ENCODE results near the gene MAML2.

Gene MAML2
- 50.6 to 101 (median 61.3) reads per million in 9 experiments for total RNA-seq

DNA sequence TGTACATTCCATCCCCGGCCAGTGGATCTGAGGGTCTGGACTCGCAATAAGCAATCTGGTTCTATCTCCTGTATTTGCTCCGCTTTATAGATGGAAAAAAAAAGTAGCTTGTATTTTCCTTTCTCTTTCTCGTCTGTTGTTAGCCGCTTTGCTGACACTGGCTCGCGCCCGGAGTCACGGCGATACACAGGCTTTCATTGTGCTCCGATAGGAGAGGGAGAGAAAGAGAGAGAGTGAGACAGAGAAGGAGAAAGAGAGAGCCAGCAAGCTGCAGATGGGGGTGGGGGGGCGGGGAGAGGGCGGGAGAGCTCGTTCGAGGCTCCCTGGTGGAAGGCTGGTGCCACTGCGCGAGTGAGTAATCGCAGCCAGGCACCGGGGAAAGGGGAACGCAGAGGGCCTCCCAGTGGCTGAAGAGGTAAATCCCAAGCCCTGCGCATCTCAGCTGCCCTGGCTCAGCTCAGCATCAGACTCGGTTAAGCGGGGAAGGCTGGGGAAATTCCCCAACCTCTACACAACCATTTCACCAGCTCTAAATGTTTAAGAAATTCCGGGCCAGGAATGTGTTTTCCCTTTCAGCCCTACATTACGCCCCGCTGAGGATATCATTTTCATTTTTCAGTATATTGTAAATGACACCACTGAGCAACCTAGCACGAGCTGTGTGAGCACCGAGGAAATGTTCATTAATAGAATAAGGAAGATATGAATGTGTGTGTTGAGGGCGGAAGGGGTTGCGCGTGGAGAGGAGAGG lies at the start of gene MAML2:
Gene MAML2, minus strand, starts transcription at position 235 of the 751 bp plus-strand sequence. CDS start 1,300 bp downstream, outside the sequence.
- DNase-seq, result peak; percentile 80 to 83 (median 83)
- H3K27me3 Mint-ChIP-seq, result no peaks in the 10 kb centered on the region
- H3K4me1 Mint-ChIP-seq (ENCODE audit: low read depth in 2 of 2), result peaks cover 36 to 45% of the 10 kb centered on the region in 2 donors
- H3K36me3 Mint-ChIP-seq (ENCODE audit: insufficient read depth), result peaks cover 6% of the 10 kb centered on the region
- peak; percentile 84 for ATAC-seq (replicated peaks)
- peak within 1 kb of the TSS; percentile 90 to 91 for H3K27ac Mint-ChIP-seq
- H3K9me3 Mint-ChIP-seq, result no peaks in the 10 kb centered on the region
- H3K4me3 Mint-ChIP-seq, result peak within 1 kb of the TSS; percentile 87 to 98

DNA sequence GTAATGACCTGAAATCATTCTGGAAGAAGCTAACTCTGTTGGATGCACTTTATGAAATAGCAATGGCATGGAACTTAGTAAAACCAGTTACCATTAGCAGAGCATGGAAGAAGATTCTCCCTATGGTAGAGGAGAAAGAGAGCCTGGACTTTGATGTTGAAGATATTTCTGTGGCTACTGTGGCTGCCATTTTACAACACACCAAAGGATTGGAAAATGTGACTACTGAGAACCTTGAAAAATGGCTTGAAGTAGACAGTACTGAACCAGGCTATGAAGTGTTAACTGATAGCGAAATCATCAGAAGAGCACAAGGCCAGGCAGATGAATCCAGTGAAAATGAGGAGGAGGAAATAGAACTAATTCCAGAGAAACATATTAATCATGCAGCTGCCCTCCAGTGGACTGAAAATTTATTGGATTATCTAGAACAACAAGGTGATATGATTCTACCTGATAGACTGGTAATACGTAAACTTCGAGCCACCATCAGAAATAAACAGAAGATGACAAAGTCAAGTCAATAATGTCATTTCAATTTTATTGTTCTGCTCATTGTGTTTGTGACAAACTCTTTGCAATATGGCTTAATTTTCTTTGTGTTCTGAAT lies 48.8 kb upstream of the MAML2 start:
- Mint-ChIP-seq H3K36me3 (ENCODE audit: insufficient read depth) (peaks cover 10% of the 10 kb centered on the region), H3K27me3 (no peaks in the 10 kb centered on the region), H3K27ac (no peak overlapping the region), H3K4me1 (ENCODE audit: low read depth in 2 of 2) (peaks cover 16 to 17% of the 10 kb centered on the region in 2 donors), H3K4me3 (no peak overlapping the region), H3K9me3 (no peaks in the 10 kb centered on the region)
- ATAC-seq (replicated peaks) (no peak), DNase-seq (no peak)

DNA sequence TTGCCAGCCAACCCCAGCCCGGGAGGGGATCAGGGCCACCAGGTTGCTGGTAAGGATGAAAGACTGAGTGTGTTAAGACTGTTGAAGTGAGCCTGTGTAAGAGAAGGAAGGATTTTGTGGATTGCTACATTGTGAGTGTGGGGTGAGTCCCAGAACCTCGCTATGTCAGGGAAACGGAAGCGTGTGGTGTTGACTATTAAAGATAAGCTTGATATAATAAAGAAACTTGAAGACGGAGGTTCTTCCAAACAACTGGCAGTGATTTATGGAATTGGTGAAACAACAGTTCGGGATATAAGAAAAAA lies 47.4 kb upstream of the MAML2 start:
- H3K27me3 Mint-ChIP-seq, result no peaks in the 10 kb centered on the region
- peaks cover 17% of the 10 kb centered on the region in 2 donors for H3K4me1 Mint-ChIP-seq (ENCODE audit: low read depth in 2 of 2)
- peak overlapping the region; percentile 87 to 92 for H3K4me3 Mint-ChIP-seq
- H3K9me3 Mint-ChIP-seq, result no peaks in the 10 kb centered on the region
- no peak for DNase-seq
- ATAC-seq (replicated peaks), result no peak
- peaks cover 13% of the 10 kb centered on the region for H3K36me3 Mint-ChIP-seq (ENCODE audit: insufficient read depth)
- peak overlapping the region; percentile 82 to 94 for H3K27ac Mint-ChIP-seq

DNA sequence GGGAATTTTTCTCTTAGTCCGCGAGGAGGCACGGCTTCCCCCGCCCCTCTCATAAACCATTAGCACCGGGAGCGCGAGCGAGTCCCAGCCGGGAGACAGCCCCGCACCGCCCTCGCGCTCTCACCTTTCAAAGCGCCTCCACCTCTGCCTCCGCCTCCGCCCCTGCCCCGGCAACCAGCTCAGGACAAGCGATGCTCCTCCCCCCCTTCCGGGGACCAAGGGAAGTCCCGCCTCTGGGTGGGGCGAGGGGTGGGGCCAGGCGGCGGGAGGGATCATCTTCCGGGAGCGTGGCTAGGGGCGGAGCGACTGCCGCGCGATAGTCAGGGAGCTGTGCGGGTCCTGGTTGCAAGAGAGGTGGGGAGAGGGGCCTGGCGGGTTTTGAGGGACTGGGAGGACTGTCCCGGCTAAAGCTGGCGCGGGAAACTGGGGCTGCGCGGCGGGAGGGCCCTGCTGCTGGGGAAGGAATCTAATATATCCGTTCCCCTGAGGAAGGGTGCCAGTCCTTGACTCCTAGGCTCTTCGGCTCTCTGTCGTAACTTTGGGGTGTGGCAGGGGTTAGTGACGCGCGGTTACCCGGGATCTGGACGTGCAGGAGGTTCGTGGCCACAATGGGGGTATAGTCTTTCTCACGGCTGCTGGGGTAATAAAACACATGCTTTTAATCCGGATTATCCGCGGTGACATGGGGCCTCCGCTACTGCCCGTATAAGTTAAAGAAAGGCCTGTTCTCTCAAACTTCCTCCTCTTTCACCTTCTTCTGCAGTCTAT lies 46.9 kb upstream of the MAML2 start, which contains the start of the genes CCDC82 and JRKL:
Gene CCDC82, minus strand, starts transcription at position 193 of the 768 bp plus-strand sequence. CDS start 5,165 bp downstream, outside the sequence.
Gene JRKL, plus strand, starts transcription at position 294 of the 768 bp plus-strand sequence. CDS start 637 bp downstream, outside the sequence.
- peaks cover 13% of the 10 kb centered on the region for H3K36me3 Mint-ChIP-seq (ENCODE audit: insufficient read depth)
- peak within 1 kb of the TSS; percentile 87 to 92 for H3K4me3 Mint-ChIP-seq
- peak; percentile 98 to 99 (median 98) for DNase-seq
- H3K4me1 Mint-ChIP-seq (ENCODE audit: low read depth in 2 of 2), result peaks cover 18 to 22% of the 10 kb centered on the region in 2 donors
- H3K27ac Mint-ChIP-seq, result peak within 1 kb of the TSS; percentile 82 to 94
- no peaks in the 10 kb centered on the region for H3K27me3 Mint-ChIP-seq
- ATAC-seq (replicated peaks), result peak; percentile 93
- H3K9me3 Mint-ChIP-seq, result no peaks in the 10 kb centered on the region

DNA sequence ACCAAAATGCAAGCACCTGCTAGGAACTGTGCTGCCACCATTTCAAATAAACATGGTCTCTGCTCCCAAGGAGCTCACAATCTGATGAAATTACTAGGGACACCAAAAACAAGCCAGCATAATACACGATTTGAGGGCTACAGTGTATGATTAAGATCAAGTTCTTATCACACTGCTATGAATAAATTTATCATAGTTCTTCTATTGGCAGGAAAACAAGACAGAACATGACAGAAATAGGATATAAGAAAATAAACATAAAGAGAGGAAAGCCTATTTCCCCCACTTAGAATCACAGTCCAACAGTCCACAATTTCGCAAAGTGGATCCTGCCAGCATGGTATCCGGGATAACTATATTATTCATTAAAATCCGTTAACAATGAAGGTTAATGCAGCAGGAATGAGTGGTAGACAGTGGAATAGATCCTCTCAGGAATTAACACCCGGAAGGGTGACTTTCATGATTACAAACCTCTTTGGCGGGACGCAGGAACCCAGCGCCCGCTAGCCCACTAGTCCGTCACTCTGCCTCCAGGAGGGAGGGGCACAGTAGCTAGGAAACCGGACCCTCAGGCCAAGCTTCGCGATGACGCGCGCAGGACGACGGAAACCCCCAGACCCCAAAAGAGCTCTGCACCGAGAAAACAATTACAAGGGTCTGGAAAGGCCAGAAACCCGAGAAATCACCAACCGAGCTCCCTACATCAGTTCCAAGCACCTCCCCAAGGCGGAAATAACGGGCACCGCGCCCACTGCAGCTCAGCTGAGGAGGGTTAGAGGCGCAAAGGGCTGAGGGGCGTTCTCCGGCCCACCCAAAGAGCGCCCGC lies 46.1 kb upstream of the MAML2 start:
- no peak for DNase-seq
- ATAC-seq (replicated peaks), result peak; percentile 63
- H3K4me1 Mint-ChIP-seq (ENCODE audit: low read depth in 2 of 2), result peaks cover 22 to 26% of the 10 kb centered on the region in 2 donors
- peak overlapping the region; percentile 82 to 94 for H3K27ac Mint-ChIP-seq
- peak overlapping the region; percentile 87 to 92 for H3K4me3 Mint-ChIP-seq
- H3K27me3 Mint-ChIP-seq, result no peaks in the 10 kb centered on the region
- no peaks in the 10 kb centered on the region for H3K9me3 Mint-ChIP-seq
- peaks cover 15% of the 10 kb centered on the region for H3K36me3 Mint-ChIP-seq (ENCODE audit: insufficient read depth)

DNA sequence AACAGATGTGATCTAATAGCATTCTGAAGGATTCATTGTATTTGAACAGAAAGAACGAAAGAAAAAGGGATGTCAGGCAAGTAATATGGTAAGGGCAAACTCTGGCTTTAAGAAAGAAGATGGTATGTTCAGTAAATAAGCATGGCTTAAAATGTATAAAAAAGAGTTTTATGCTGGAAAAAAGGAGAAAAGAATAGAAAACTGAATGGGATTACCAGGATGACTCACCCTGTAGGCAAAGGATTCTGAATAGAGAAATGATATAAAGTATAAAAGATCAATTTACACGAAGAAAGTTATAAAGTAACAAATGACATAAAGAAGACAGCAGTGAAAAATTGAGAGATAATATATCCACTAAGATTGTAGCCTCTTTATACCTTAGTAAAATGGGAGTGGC lies 42.2 kb upstream of the MAML2 start:
- Mint-ChIP-seq H3K4me3 (no peak overlapping the region), H3K27ac (no peak overlapping the region), H3K9me3 (no peaks in the 10 kb centered on the region), H3K27me3 (no peaks in the 10 kb centered on the region), H3K4me1 (ENCODE audit: low read depth in 2 of 2) (peaks cover 17 to 29% of the 10 kb centered on the region in 2 donors), H3K36me3 (ENCODE audit: insufficient read depth) (peaks cover 32% of the 10 kb centered on the region)
- DNase-seq (no peak), ATAC-seq (replicated peaks) (no peak)

DNA sequence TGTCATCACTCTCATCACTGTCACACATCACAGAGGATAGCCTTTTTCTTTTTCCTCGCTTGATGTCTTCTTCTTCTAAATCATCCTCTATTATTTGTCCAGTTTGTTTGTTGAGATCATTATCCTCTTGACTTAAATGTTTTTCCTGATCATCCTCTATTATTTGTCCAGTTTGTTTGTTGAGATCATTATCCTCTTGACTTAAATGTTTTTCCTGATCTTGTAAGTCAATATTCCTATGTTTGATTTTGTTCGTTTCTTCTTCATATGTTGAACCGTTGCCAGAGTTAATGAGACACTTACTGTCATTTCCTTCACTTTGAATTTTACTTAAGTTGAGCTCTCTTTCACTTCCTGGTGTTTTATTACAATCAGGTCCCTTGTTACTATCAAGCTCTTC lies 41.2 kb upstream of the MAML2 start:
- ATAC-seq (replicated peaks) (no peak), DNase-seq (no peak)
- Mint-ChIP-seq H3K27ac (no peak overlapping the region), H3K27me3 (no peaks in the 10 kb centered on the region), H3K4me3 (no peak overlapping the region), H3K9me3 (no peaks in the 10 kb centered on the region), H3K36me3 (ENCODE audit: insufficient read depth) (peaks cover 29% of the 10 kb centered on the region), H3K4me1 (ENCODE audit: low read depth in 2 of 2) (peaks cover 16 to 27% of the 10 kb centered on the region in 2 donors)

DNA sequence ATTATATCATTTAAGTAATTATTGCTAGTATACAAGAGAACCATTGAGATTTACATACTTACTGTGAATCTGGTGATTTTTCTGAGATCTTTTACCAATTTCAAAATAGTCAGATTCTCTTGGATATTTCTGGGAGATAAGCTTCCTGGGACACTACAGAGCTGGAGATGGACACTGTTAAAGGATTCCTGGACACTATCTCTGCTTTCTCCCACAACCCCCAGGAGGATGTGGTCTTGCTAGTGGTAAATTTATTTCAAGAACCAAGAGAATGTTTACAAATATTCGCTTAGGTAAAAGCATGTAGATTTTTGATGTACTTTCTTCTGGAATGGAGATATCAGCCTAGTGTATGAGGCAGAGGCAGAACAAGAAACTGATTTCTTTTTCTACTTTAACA lies 33.8 kb upstream of the MAML2 start:
- H3K36me3 Mint-ChIP-seq (ENCODE audit: insufficient read depth), result peaks cover 42% of the 10 kb centered on the region

DNA sequence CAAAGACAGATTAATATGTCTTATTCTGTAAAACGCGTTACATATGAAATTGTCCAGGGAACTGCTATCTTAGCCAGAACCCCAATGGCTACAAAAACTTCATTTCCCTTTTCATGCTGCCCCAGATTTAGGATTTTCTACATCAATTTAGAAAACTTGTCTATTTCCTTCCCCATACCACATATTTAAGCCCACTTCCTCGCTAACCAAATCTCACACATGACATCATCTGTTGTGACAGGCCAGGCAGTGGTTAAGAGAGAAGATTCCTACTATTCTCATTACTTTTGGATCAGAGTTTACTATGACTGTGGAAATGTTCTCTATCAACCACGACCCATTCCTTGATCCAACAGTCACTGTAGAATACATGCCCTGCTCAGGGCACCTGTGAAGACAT lies 30.8 kb upstream of the MAML2 start:
- Mint-ChIP-seq H3K9me3 (no peaks in the 10 kb centered on the region), H3K36me3 (ENCODE audit: insufficient read depth) (peaks cover 29% of the 10 kb centered on the region), H3K27me3 (no peaks in the 10 kb centered on the region), H3K27ac (no peak overlapping the region), H3K4me3 (no peak overlapping the region), H3K4me1 (ENCODE audit: low read depth in 2 of 2) (peaks cover 3 to 5% of the 10 kb centered on the region in 2 donors)
- DNase-seq, result no peak
- no peak for ATAC-seq (replicated peaks)

More for the DNA sequence above, 33.8 kb upstream of the MAML2 start:
- Mint-ChIP-seq H3K4me1 (ENCODE audit: low read depth in 2 of 2) (peaks cover 3 to 10% of the 10 kb centered on the region in 2 donors), H3K4me3 (no peak overlapping the region), H3K27me3 (no peaks in the 10 kb centered on the region), H3K27ac (no peak overlapping the region), H3K9me3 (no peaks in the 10 kb centered on the region)
- no peak for ATAC-seq (replicated peaks)
- DNase-seq, result no peak

DNA sequence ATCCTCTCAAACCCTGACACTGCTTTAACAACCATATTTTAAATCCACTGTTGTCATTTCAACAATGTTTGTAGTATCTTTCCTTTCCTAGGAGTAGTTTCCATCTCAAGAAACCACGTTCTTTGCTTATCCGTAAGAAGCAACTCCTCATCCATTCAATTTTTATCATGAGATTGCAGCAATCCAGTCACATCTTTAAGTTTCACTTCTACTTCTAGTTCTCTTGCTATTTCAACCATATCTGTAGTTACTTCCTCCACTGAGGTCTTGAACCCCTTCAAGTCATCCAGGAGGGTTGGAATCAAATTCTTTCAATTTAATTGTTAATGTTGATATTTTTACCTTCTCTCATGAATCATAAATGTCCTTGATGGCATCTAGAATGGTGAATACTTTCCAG lies 24.3 kb upstream of the MAML2 start:
- ATAC-seq (replicated peaks), result no peak
- Mint-ChIP-seq H3K9me3 (no peaks in the 10 kb centered on the region), H3K4me3 (no peak overlapping the region), H3K27ac (no peak overlapping the region), H3K4me1 (ENCODE audit: low read depth in 2 of 2) (peaks cover 0 to 5% of the 10 kb centered on the region in 2 donors), H3K36me3 (ENCODE audit: insufficient read depth) (peaks cover 14% of the 10 kb centered on the region), H3K27me3 (no peaks in the 10 kb centered on the region)
- no peak for DNase-seq

DNA sequence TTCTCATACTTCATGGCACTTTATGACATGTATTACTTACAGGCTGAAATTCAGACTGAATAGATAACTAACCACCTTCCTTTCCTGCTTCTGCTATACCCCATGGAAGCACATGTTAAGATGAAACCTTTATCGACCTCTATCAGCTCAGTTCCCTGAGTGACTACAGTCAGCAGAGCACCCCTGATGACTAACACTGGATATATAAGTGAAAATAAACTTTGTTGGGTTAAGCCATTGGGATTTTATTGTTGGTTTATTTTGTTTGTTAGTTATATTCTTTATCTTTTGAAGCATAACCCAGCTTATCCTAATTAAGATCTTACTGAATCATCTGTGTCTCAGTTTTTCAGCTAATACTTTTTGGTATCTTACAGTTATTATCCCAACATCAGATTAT lies 23.0 kb upstream of the MAML2 start:
- no peaks in the 10 kb centered on the region for H3K9me3 Mint-ChIP-seq
- H3K4me3 Mint-ChIP-seq, result no peak overlapping the region
- H3K36me3 Mint-ChIP-seq (ENCODE audit: insufficient read depth), result peaks cover 14% of the 10 kb centered on the region
- DNase-seq (no peak), ATAC-seq (replicated peaks) (no peak)
- H3K27ac Mint-ChIP-seq, result no peak overlapping the region
- H3K27me3 Mint-ChIP-seq, result no peaks in the 10 kb centered on the region
- peaks cover 0 to 5% of the 10 kb centered on the region in 2 donors for H3K4me1 Mint-ChIP-seq (ENCODE audit: low read depth in 2 of 2)

DNA sequence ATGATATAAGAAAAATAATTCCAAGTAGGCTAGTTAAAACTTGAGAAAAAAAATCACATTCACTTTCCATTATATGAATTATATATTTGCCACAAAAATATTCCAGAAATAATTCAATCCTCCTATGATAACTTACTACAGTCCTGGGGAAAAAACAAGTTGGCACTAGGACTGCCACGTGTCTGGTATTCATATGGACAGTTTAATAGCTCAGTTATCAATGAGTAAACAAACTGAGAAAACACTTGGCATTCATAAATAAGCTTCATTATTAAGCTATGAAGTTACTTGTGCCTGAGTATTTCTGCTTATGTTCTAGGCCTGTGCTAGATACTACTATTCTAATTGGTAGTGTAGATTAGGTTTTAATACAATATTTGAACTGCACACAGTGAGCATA lies 22.5 kb upstream of the MAML2 start:
- Mint-ChIP-seq H3K27ac (no peak overlapping the region), H3K4me1 (ENCODE audit: low read depth in 2 of 2) (peaks cover 0 to 5% of the 10 kb centered on the region in 2 donors), H3K4me3 (no peak overlapping the region), H3K36me3 (ENCODE audit: insufficient read depth) (peaks cover 14% of the 10 kb centered on the region), H3K9me3 (no peaks in the 10 kb centered on the region), H3K27me3 (no peaks in the 10 kb centered on the region)
- DNase-seq (no peak), ATAC-seq (replicated peaks) (no peak)

DNA sequence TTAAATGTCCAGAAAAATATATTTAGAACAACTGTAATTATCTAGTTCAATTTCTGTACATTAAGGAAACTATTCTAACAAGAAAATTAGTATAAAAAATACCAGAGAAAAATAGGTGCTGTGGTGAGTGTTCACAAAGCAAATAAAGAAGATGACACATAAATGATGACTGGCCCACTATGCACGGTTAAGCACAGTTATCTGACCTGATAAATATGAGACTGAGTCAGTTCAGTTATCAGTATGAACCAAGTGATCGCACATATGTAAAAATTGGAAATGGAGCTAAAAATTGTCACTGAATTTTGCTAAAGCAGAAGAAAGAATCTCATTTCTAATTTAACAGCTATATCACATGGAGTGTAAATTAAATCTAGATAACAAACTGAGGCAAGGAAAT lies 18.8 kb upstream of the MAML2 start:
- no peak overlapping the region for H3K4me3 Mint-ChIP-seq
- DNase-seq (no peak), ATAC-seq (replicated peaks) (no peak)
- H3K27me3 Mint-ChIP-seq, result no peaks in the 10 kb centered on the region
- H3K4me1 Mint-ChIP-seq (ENCODE audit: low read depth in 2 of 2), result peaks cover 0 to 9% of the 10 kb centered on the region in 2 donors
- no peak overlapping the region for H3K27ac Mint-ChIP-seq
- H3K9me3 Mint-ChIP-seq, result no peaks in the 10 kb centered on the region
- peaks cover 14% of the 10 kb centered on the region for H3K36me3 Mint-ChIP-seq (ENCODE audit: insufficient read depth)

Data from effector memory CD8-positive, alpha-beta T cell (primary cell).